SK-N-SH (cell line): ENCODE data around the gene WBP1L.

Experiments used
- EP300 ChIP-seq, 2 experiments: IDR thresholded peaks; 2 replicates each; pipeline versions ENCODE4 v1.4.0 to v1.6.1; 2012; ENCODE audit warnings: borderline replicate concordance in 1 of 2, low read depth in 1 of 2, low read length in 1 of 2
- FOXJ3 ChIP-seq: sonication (generic); formaldehyde crosslinking; IDR thresholded peaks from 2 replicates; pipeline ENCODE4 v1.5.1; 2020; ENCODE audit warnings: mild to moderate bottlenecking, missing genetic modification reagents
- GATA2 ChIP-seq: sonication (generic); formaldehyde crosslinking; IDR thresholded peaks from 2 replicates; pipeline ENCODE4 v1.5.0; 2020; ENCODE audit warnings: mild to moderate bottlenecking, missing genetic modification reagents
- NRF1 ChIP-seq: IDR thresholded peaks from 2 replicates; pipeline ENCODE4 v1.6.1; 2012; ENCODE audit warnings: low read depth, mild to moderate bottlenecking, low read length
- RAD21 ChIP-seq: IDR thresholded peaks from 2 replicates; pipeline ENCODE4 v1.6.1; 2012; ENCODE audit warnings: mild to moderate bottlenecking, low read length
- TF ChIP-seq, protein P1 (sequence below): fragments of 200-600 bp; sonication (generic); IDR thresholded peaks from 2 replicates; pipeline ENCODE4 v1.6.1; 2017; ENCODE audit warnings: antibody characterized with exemption, mild to moderate bottlenecking, moderate library complexity

DNA sequence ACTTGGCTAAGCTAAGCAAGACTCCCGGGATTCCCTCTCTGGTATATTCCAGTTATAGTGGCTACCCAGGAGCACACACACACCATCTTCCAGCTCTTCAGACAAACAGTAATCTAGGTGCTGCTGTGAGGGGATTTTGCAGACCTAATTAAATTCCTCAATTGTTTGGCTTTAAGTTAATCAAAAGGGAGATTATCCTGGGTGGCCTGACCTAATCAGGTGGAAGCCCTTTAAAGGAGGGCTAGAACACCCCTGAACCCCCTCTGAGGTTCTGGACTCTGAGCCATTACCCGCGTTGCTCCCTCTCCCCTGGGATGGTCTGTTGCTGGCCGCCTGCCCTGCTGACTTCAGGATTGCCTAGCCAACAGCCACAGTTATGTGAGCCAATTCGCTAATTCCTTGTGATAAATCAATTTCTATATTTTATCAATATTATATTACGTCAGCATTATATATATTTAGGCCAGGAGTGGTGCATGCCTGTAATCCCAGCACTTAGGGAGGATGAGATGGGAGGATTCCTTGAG is 22.9 kb upstream of the WBP1L start:
- TF ChIP-seq EP300 (IDR thresholded peaks at IDR 0.05; ENCODE audit: borderline replicate concordance in 1 of 2, low read depth in 1 of 2, low read length in 1 of 2) (no peak), NRF1 (no peak), GATA2 (CRISPR knock-in tag) (no peak), RAD21 (no peak), FOXJ3 (CRISPR knock-in tag) (no peak)
- TF ChIP-seq, protein P1, sequence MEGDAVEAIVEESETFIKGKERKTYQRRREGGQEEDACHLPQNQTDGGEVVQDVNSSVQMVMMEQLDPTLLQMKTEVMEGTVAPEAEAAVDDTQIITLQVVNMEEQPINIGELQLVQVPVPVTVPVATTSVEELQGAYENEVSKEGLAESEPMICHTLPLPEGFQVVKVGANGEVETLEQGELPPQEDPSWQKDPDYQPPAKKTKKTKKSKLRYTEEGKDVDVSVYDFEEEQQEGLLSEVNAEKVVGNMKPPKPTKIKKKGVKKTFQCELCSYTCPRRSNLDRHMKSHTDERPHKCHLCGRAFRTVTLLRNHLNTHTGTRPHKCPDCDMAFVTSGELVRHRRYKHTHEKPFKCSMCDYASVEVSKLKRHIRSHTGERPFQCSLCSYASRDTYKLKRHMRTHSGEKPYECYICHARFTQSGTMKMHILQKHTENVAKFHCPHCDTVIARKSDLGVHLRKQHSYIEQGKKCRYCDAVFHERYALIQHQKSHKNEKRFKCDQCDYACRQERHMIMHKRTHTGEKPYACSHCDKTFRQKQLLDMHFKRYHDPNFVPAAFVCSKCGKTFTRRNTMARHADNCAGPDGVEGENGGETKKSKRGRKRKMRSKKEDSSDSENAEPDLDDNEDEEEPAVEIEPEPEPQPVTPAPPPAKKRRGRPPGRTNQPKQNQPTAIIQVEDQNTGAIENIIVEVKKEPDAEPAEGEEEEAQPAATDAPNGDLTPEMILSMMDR, result no peak
